Breast epithelium (tissue), 3 donors: ENCODE results near the gene CAV1.

Experiments used
- CTCF ChIP-seq, 3 donors: fragments of 450-650 bp; IDR thresholded peaks; one replicate each; pipeline ENCODE4 v1.5.1; 2016 to 2017; ENCODE audit warnings: antibody characterized with exemption in 3 of 3, mild to moderate bottlenecking in 3 of 3, moderate library complexity in 3 of 3
- POLR2A ChIP-seq: fragments of 450-650 bp; IDR thresholded peaks from one replicate; pipeline ENCODE4 v1.6.1; 2016; ENCODE audit warnings: antibody characterized with exemption, mild to moderate bottlenecking, moderate library complexity

- TF ChIP-seq POLR2A (no peak), CTCF (IDR thresholded peaks at IDR 0.05) (no peak)
These were observed 10.6 kb downstream of the CAV1 start for GRCh38 chr7:116535416-116535815.
